IMR-90 (cell line): ENCODE measurements around the gene COL19A1. TPM values are rescaled to one million over a fixed set of nuclear protein-coding genes. Genes with fewer than 3 reads are reported as not detected.

Experiments
- ATAC-seq: fragments of 200-7000 bp; cut with Tn5 transposase; 2 replicates; pipeline ENCODE4 v1.9.1; 2020; ENCODE audit warnings: low read depth, mild to moderate bottlenecking, moderate library complexity
- BruUV-seq: library from RNA; stranded (reverse); fragments of 400-500 nt; replicated peaks from 2 replicates; lab custom pipeline; 2021; lab: Mats Ljungman, UMichigan
- CTCF ChIA-PET: fragments of 300-600 bp; formaldehyde crosslinking; extraction: SDS; loops from one replicate; lab custom pipeline; 2021; ENCODE audit warnings: antibody characterized with exemption; lab: Yijun Ruan, JAX
- POLR2A ChIA-PET: fragments of 300-600 bp; sonication (Branson Sonifier 250); formaldehyde crosslinking; loops from one replicate; lab custom pipeline; 2022; ENCODE audit warnings: antibody characterized with exemption; ENCODE audit not compliant: unreplicated experiment; lab: Charles Lee
- DNase-seq: peaks from one replicate; pipeline ENCODE4 v3.0.0; 2013
- H2AFZ ChIP-seq: replicated peaks from 2 replicates; pipeline ENCODE3; 2013; ENCODE audit warnings: low read length, mild to moderate bottlenecking; ENCODE audit not compliant: poor library complexity
- H2AK5ac ChIP-seq: 2 replicates; pipeline ENCODE4 v1.6.1; 2013; ENCODE audit warnings: low read depth, low read length, inconsistent platforms
- H2AK9ac ChIP-seq: replicated peaks from 2 replicates; pipeline ENCODE3; 2013; ENCODE audit warnings: mild to moderate bottlenecking, low read depth, low read length, moderate library complexity; ENCODE audit not compliant: poor library complexity
- H2BK120ac ChIP-seq: 2 replicates; pipeline ENCODE4 v1.6.1; 2013; ENCODE audit warnings: low read depth, low read length, inconsistent platforms
- H2BK15ac ChIP-seq: 3 replicates; pipeline ENCODE4 v1.6.1; 2013; ENCODE audit warnings: low read depth, low read length, inconsistent platforms
- H2BK20ac ChIP-seq: 2 replicates; pipeline ENCODE4 v1.6.1; 2013; ENCODE audit warnings: low read depth, mild to moderate bottlenecking, inconsistent platforms, low read length, moderate library complexity
- H2BK5ac ChIP-seq: 2 replicates; pipeline ENCODE4 v1.6.1; 2013; ENCODE audit warnings: mild to moderate bottlenecking, low read depth, low read length, inconsistent platforms; ENCODE audit not compliant: poor library complexity, severe bottlenecking
- H3K14ac ChIP-seq: replicated peaks from 2 replicates; pipeline ENCODE4 v1.6.1; 2013; ENCODE audit warnings: low read depth, low read length, inconsistent platforms
- H3K18ac ChIP-seq: 2 replicates; pipeline ENCODE4 v1.6.1; 2013; ENCODE audit warnings: low read depth, low read length, control low read depth
- H3K23ac ChIP-seq: 2 replicates; pipeline ENCODE4 v1.6.1; 2013; ENCODE audit warnings: low read depth, low read length, inconsistent platforms
- H3K27ac ChIP-seq: 2 replicates; pipeline ENCODE4 v1.5.1; 2013; ENCODE audit warnings: mild to moderate bottlenecking, control low read depth, low read length; ENCODE audit not compliant: insufficient read depth
- H3K27me3 ChIP-seq: 2 replicates; pipeline ENCODE4 v1.6.1; 2013; ENCODE audit warnings: low read length; ENCODE audit not compliant: control insufficient read depth, insufficient read depth
- H3K36me3 ChIP-seq: 2 replicates; pipeline ENCODE4 v1.6.1; 2013; ENCODE audit warnings: low read length, mixed read lengths; ENCODE audit not compliant: control insufficient read depth, insufficient read depth
- H3K4ac ChIP-seq: 2 replicates; pipeline ENCODE4 v1.6.1; 2013; ENCODE audit warnings: low read depth, low read length, inconsistent platforms
- H3K4me1 ChIP-seq: 2 replicates; pipeline ENCODE4 v1.6.1; 2013; ENCODE audit warnings: low read length, mixed read lengths; ENCODE audit not compliant: control insufficient read depth, insufficient read depth
- H3K4me2 ChIP-seq: 2 replicates; pipeline ENCODE4 v1.6.1; 2013; ENCODE audit warnings: low read depth, mild to moderate bottlenecking, control low read depth, low read length, moderate library complexity
- H3K4me3 ChIP-seq: 2 replicates; pipeline ENCODE4 v1.5.1; 2013; ENCODE audit warnings: low read depth, mild to moderate bottlenecking, control low read depth, low read length, moderate library complexity; ENCODE audit not compliant: insufficient read depth
- H3K56ac ChIP-seq: 2 replicates; pipeline ENCODE4 v1.6.1; 2013; ENCODE audit warnings: low read length, inconsistent platforms; ENCODE audit not compliant: insufficient read depth; ENCODE audit errors: extremely low read depth
- H3K79me1 ChIP-seq, 2 experiments: 2 replicates each; pipeline ENCODE4 v1.6.1; 2013; ENCODE audit warnings: low read length in 2 of 2, inconsistent platforms in 1 of 2, low read depth in 1 of 2
- H3K9ac ChIP-seq: 2 replicates; pipeline ENCODE4 v1.6.1; 2013; ENCODE audit warnings: low read depth, low read length, control low read depth
- H3K9me1 ChIP-seq: 2 replicates; pipeline ENCODE4 v1.6.1; 2013; ENCODE audit warnings: low read length, inconsistent platforms; ENCODE audit not compliant: insufficient read depth
- H3K9me3 ChIP-seq: 2 replicates; pipeline ENCODE4 v1.6.1; 2013; ENCODE audit warnings: low read length; ENCODE audit not compliant: control insufficient read depth, insufficient read depth
- H4K20me1 ChIP-seq: 2 replicates; pipeline ENCODE4 v1.6.1; 2013; ENCODE audit warnings: low read length, inconsistent platforms; ENCODE audit not compliant: insufficient read depth
- H4K5ac ChIP-seq: 2 replicates; pipeline ENCODE4 v1.6.1; 2013; ENCODE audit warnings: mild to moderate bottlenecking, low read depth, low read length, control low read depth
- H4K8ac ChIP-seq, 2 experiments: 2 replicates each; pipeline ENCODE4 v1.6.1; 2013; ENCODE audit warnings: low read depth in 2 of 2, low read length in 2 of 2, control low read depth in 1 of 2, inconsistent platforms in 1 of 2
- H4K91ac ChIP-seq: 2 replicates; pipeline ENCODE4 v1.6.1; 2013; ENCODE audit warnings: low read depth, low read length, inconsistent platforms; ENCODE audit not compliant: insufficient read depth
- CTCF ChIP-seq: conservative IDR thresholded peaks from 2 replicates; pipeline ENCODE4 v1.5.1; 2012; ENCODE audit warnings: mild to moderate bottlenecking, low read depth, low read length, improper control_type of control experiment
- ELK1 ChIP-seq: fragments of 150-350 bp; IDR thresholded peaks from 2 replicates; pipeline ENCODE4 v1.6.1; 2016; ENCODE audit warnings: low read depth, mild to moderate bottlenecking, low read length, moderate library complexity, borderline replicate concordance
- RAD21 ChIP-seq: IDR thresholded peaks from 2 replicates; pipeline ENCODE4 v1.6.1; 2012; ENCODE audit warnings: low read length, improper control_type of control experiment
- SMC3 ChIP-seq: fragments of 150-350 bp; IDR thresholded peaks from 2 replicates; pipeline ENCODE4 v1.6.1; 2016; ENCODE audit warnings: low read depth, mild to moderate bottlenecking, antibody characterized with exemption, low read length, moderate library complexity
- WGBS, 2 experiments: methylation state at CpG; one replicate each; pipeline versions ENCODE4 v1.1.5 to v1.1.7; 2013; ENCODE audit warnings: missing lambda C conversion rate in 2 of 2; ENCODE audit not compliant: insufficient read length in 1 of 2; ENCODE audit errors: extremely low coverage in 2 of 2; 5-methylcytosine and 5-hydroxymethylcytosine counted together
- dilution Hi-C: fragments of 300-500 bp; cut with HindIII; formaldehyde crosslinking; loops from one replicate; pipeline ENCODE4 v1.14.3; 2018; ENCODE audit warnings: low sequenced_read_pairs; ENCODE audit not compliant: unreplicated experiment
- in situ Hi-C: fragments of 300-500 bp; cut with MboI; formaldehyde crosslinking; loops from 3 replicates; pipeline ENCODE4 v1.14.3; 2019; ENCODE audit warnings: low sequenced_read_pairs, inconsistent platforms, mixed read lengths
- intact Hi-C: fragments of 100-400 bp; cut with micrococcal nuclease; formaldehyde crosslinking; loops from 2 replicates; pipeline ENCODE4 v1.10.0; 2022
- polyA plus RNA-seq, 3 experiments: library from polyadenylated mRNA; depleted of rRNA; stranded (reverse); fragments of >200 nt; gene quantifications; 2 replicates each; pipeline ENCODE4 v1.2.3, GENCODE V29; 2012; ENCODE audit warnings: low replicate concordance in 1 of 3
- total RNA-seq: library from RNA; depleted of rRNA; stranded (reverse); fragments of >200 nt; gene quantifications from 2 replicates; pipeline ENCODE4 v1.2.3, GENCODE V29; 2012

COL19A1 gene
- total and polyA plus RNA-seq, 2 of the 4 experiments (the other 2 are of a cell fraction): under 0.01 TPM; not detected in 1

DNA sequence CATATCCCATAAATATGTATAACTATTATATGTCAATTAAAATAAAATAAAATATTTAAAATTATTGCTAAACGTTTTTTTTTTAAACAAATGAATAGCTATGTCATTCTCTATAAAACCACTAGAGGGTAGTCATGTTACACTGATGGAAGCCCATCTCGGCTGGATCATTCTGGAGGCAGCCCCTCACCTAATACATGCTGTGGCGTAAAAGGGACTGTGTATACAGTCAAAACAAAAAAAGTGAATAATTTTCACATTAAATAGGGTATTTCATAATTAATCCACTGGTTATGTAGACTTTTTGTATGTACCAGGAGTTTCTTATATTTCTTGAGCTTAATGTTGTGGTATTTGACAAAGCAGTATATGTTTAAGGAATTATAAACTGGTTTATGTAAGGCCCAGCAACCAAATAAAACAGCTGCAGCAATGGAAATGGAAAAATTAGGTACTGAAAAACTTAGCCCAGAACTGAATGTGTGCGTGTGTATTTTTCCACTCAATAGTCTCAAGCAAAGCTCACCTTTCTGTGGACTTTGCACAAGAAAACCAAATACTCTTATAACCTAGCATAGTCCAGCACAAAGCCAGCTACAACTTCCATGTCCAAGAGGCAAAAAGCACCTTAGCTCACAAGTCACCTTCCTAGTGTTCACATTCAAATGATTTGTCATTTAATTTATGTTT is 354.8 kb downstream of the COL19A1 start:
- no TSS peak for BruUV-seq
- no peaks in the 10 kb centered on the region for H4K20me1 ChIP-seq
- TF ChIP-seq SMC3 (peak; percentile 41; the same call in 1 of the 2 replicates), RAD21 (peak; percentile 72), ELK1 (no peak), CTCF (peak; percentile 62)
- no peak overlapping the region for H3K14ac ChIP-seq
- H2AK5ac ChIP-seq: no peak overlapping the region
- no peak overlapping the region for H2BK15ac ChIP-seq
- H4K5ac ChIP-seq: no peak overlapping the region
- no peak overlapping the region for H3K56ac ChIP-seq
- H3K23ac ChIP-seq: no peak overlapping the region
- ATAC-seq (peak; percentile 87), DNase-seq (peak; percentile 20)
- H3K18ac ChIP-seq: no peak overlapping the region
- no peak overlapping the region for H2AK9ac ChIP-seq
- WGBS, 2 experiments: no CpG with 5 or more reads among the region's 4 CpGs
- intact Hi-C loops: loop anchor here (1.0 to 5.0 kb wide), 7 partner anchors 68 to 791 kb away; partner anchors contain the start of gene B3GAT2
- H3K4me3 ChIP-seq: no peak overlapping the region
- H3K4me1 ChIP-seq: no peaks in the 10 kb centered on the region
- H2AFZ ChIP-seq: no peak overlapping the region
- POLR2A ChIA-PET: no interaction called here
- H2BK5ac ChIP-seq: no peak overlapping the region
- in situ Hi-C loops: loop anchor here (5.0 to 25.0 kb wide), 2 partner anchors 146 to 466 kb away; no protein-coding TSS in a partner anchor
- no peak overlapping the region for H4K91ac ChIP-seq
- H3K27me3 ChIP-seq: peaks cover 6% of the 10 kb centered on the region
- H3K9ac ChIP-seq: no peak overlapping the region
- no peak overlapping the region for H4K8ac ChIP-seq
- no peaks in the 10 kb centered on the region for H3K36me3 ChIP-seq
- no peak overlapping the region for H3K27ac ChIP-seq
- H3K4me2 ChIP-seq: no peak overlapping the region
- no peak overlapping the region for H3K4ac ChIP-seq
- dilution Hi-C loops: no loop called here
- H3K79me1 ChIP-seq: no peaks in the 10 kb centered on the region
- H2BK20ac ChIP-seq: no peak overlapping the region
- no peaks in the 10 kb centered on the region for H3K9me3 ChIP-seq
- CTCF ChIA-PET: interaction anchor here (0.6 to 3.4 kb wide), 14 partner anchors 9 to 1514 kb away, joined by 3 to 34 read pairs (median 8); no protein-coding TSS in a partner anchor
- no peaks in the 10 kb centered on the region for H3K9me1 ChIP-seq
- no peak overlapping the region for H2BK120ac ChIP-seq
